Measurements from ENCODE around the gene HDAC2. TPM values are rescaled to one million over a fixed set of nuclear protein-coding genes. Genes with fewer than 3 reads are reported as not detected.
"Not testable (repeated sequence)": the region's sequence is repeated elsewhere in the genome, so short reads cannot be mapped to it uniquely, and the experiment has no call there.

Gene HDAC2
- total RNA-seq, 1 experiment from 2014 or later, result 118 TPM

DNA sequence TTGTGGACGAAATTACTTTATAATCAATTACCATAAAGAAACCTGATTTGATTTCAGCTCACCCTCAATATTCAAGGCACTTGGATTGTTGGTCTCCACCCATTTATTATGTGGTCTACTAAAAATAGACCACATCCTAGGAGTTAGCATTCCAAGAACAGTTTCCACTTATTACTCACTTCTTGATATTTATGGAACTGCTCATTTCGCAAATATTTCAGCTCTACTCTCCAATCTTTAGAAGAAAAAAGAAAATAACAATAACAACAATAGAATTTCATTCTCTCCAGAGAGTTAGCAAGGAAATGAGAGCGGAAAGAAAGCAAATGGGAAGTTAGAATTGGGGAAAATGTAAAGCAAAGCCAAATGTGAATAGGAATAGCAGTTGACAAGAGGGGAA, 26.2 kb upstream of the HDAC2 start:
- Mint-ChIP-seq H3K9me3 (ENCODE audit: unreplicated experiment) (no peaks in the 10 kb centered on the region), H3K36me3 (ENCODE audit: insufficient read depth, unreplicated experiment) (no peaks in the 10 kb centered on the region), H3K27me3 (ENCODE audit: insufficient read depth, unreplicated experiment) (no peaks in the 10 kb centered on the region), H3K27ac (ENCODE audit: low read depth, unreplicated experiment) (no peak overlapping the region), H3K4me3 (ENCODE audit: unreplicated experiment) (no peak overlapping the region), H3K4me1 (ENCODE audit: insufficient read depth, unreplicated experiment) (peaks cover 31% of the 10 kb centered on the region)
- peak; percentile 40 for DNase-seq (ENCODE audit: unreplicated experiment)
- ChIA-PET CTCF (interaction anchor here (0.5 to 8.8 kb wide), 8 partner anchors 9 to 705 kb away, joined by 3 to 116 read pairs (median 6); no protein-coding TSS in a partner anchor), POLR2A (interaction anchor here (0.6 kb wide), 1 partner anchor 819 kb away, joined by 3 read pairs; no protein-coding TSS in a partner anchor)
- no TSS peak for BruUV-seq (replicated peaks)
- intact Hi-C loops (cut with micrococcal nuclease), result loop anchor here (5.0 to 10.0 kb wide), 2 partner anchors 748 to 1900 kb away; no protein-coding TSS in a partner anchor
- TF ChIP-seq, protein P1, sequence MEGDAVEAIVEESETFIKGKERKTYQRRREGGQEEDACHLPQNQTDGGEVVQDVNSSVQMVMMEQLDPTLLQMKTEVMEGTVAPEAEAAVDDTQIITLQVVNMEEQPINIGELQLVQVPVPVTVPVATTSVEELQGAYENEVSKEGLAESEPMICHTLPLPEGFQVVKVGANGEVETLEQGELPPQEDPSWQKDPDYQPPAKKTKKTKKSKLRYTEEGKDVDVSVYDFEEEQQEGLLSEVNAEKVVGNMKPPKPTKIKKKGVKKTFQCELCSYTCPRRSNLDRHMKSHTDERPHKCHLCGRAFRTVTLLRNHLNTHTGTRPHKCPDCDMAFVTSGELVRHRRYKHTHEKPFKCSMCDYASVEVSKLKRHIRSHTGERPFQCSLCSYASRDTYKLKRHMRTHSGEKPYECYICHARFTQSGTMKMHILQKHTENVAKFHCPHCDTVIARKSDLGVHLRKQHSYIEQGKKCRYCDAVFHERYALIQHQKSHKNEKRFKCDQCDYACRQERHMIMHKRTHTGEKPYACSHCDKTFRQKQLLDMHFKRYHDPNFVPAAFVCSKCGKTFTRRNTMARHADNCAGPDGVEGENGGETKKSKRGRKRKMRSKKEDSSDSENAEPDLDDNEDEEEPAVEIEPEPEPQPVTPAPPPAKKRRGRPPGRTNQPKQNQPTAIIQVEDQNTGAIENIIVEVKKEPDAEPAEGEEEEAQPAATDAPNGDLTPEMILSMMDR (IDR thresholded peaks at IDR 0.05; ENCODE audit: unreplicated experiment), result no peak

GRCh38 chr6:113995634-113996033, 24.7 kb upstream of the HDAC2 start:
- no peaks in the 10 kb centered on the region for H3K27me3 Mint-ChIP-seq (ENCODE audit: insufficient read depth, unreplicated experiment)
- H3K4me3 Mint-ChIP-seq (ENCODE audit: unreplicated experiment), result no peak overlapping the region
- ChIA-PET CTCF (interaction anchor here (0.6 to 8.8 kb wide), 29 partner anchors 9 to 739 kb away, joined by 3 to 116 read pairs (median 4); no protein-coding TSS in a partner anchor), POLR2A (no interaction called here)
- H3K4me1 Mint-ChIP-seq (ENCODE audit: insufficient read depth, unreplicated experiment), result peaks cover 31% of the 10 kb centered on the region
- TF ChIP-seq, protein P1 (IDR thresholded peaks at IDR 0.05; ENCODE audit: unreplicated experiment), result no peak
- no peaks in the 10 kb centered on the region for H3K9me3 Mint-ChIP-seq (ENCODE audit: unreplicated experiment)
- H3K27ac Mint-ChIP-seq (ENCODE audit: low read depth, unreplicated experiment), result no peak overlapping the region
- DNase-seq (ENCODE audit: unreplicated experiment), result peak; percentile 69
- BruUV-seq (replicated peaks), result no TSS peak
- intact Hi-C loops (cut with micrococcal nuclease), result loop anchor here (1.0 to 10.0 kb wide), 5 partner anchors 21 to 1902 kb away; no protein-coding TSS in a partner anchor
- H3K36me3 Mint-ChIP-seq (ENCODE audit: insufficient read depth, unreplicated experiment), result no peaks in the 10 kb centered on the region

GRCh38 chr6:113994934-113995342, 24.0 kb upstream of the HDAC2 start:
- POLR2A ChIA-PET, result interaction anchor here (0.6 kb wide), 1 partner anchor 282 kb away, joined by 3 read pairs; no protein-coding TSS in a partner anchor

DNA sequence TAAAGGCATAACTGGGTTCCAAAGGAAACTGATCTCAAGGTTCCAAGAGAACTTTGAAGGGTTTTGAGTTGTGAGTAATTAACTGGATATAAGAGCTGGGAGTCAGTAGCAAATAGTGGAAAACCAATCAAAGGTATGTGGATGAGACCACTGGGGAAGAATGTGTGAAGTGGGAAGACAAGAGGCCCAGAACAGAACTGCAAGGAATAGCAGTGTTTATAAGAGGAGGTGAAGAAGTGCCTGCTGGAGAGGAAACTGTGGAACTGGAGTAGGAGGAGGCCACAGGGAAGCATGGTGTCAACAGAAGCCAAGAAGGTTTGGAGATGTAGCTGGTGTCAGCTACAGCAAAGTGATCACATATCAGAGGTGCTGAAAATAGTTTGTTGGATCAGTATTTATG, 18.7 kb upstream of the HDAC2 start:
- Mint-ChIP-seq H3K27me3 (ENCODE audit: insufficient read depth, unreplicated experiment) (no peaks in the 10 kb centered on the region), H3K27ac (ENCODE audit: low read depth, unreplicated experiment) (no peak overlapping the region), H3K9me3 (ENCODE audit: unreplicated experiment) (peaks cover 6% of the 10 kb centered on the region), H3K4me1 (ENCODE audit: insufficient read depth, unreplicated experiment) (peaks cover 2% of the 10 kb centered on the region), H3K36me3 (ENCODE audit: insufficient read depth, unreplicated experiment) (peaks cover 11% of the 10 kb centered on the region), H3K4me3 (ENCODE audit: unreplicated experiment) (no peak overlapping the region)
- no peak for DNase-seq (ENCODE audit: unreplicated experiment)
- TF ChIP-seq, protein P1 (IDR thresholded peaks at IDR 0.05; ENCODE audit: unreplicated experiment), result no peak
- no TSS peak for BruUV-seq (replicated peaks)
- intact Hi-C loops (cut with micrococcal nuclease), result loop anchor here (10.0 kb wide), 1 partner anchor 755 kb away; no protein-coding TSS in a partner anchor
- ChIA-PET POLR2A (interaction anchor here (1.6 kb wide), 1 partner anchor 10 kb away, joined by 3 read pairs; no protein-coding TSS in a partner anchor), CTCF (interaction anchor here (0.6 to 8.8 kb wide), 4 partner anchors 9 to 422 kb away, joined by 3 to 116 read pairs (median 5); no protein-coding TSS in a partner anchor)

More at GRCh38 chr6:113994934-113995342, 24.0 kb upstream of the HDAC2 start:
- TF ChIP-seq, protein P1 (IDR thresholded peaks at IDR 0.05; ENCODE audit: unreplicated experiment), result peak; percentile 94
- Mint-ChIP-seq H3K4me3 (ENCODE audit: unreplicated experiment) (no peak overlapping the region), H3K36me3 (ENCODE audit: insufficient read depth, unreplicated experiment) (no peaks in the 10 kb centered on the region), H3K27ac (ENCODE audit: low read depth, unreplicated experiment) (no peak overlapping the region), H3K9me3 (ENCODE audit: unreplicated experiment) (peaks cover 3% of the 10 kb centered on the region), H3K27me3 (ENCODE audit: insufficient read depth, unreplicated experiment) (no peaks in the 10 kb centered on the region), H3K4me1 (ENCODE audit: insufficient read depth, unreplicated experiment) (peaks cover 31% of the 10 kb centered on the region)
- intact Hi-C loops (cut with micrococcal nuclease), result loop anchor here (1.0 to 10.0 kb wide), 5 partner anchors 22 to 1902 kb away; no protein-coding TSS in a partner anchor
- CTCF ChIA-PET, result interaction anchor here (0.5 to 8.8 kb wide), 36 partner anchors 9 to 740 kb away, joined by 3 to 116 read pairs (median 4); no protein-coding TSS in a partner anchor
- peak; percentile 88 for DNase-seq (ENCODE audit: unreplicated experiment)
- BruUV-seq (replicated peaks), result no TSS peak

- H3K4me3 Mint-ChIP-seq (ENCODE audit: unreplicated experiment); intact Hi-C loops (cut with micrococcal nuclease); BruUV-seq (replicated peaks); DNase-seq (ENCODE audit: unreplicated experiment); H3K36me3 Mint-ChIP-seq (ENCODE audit: insufficient read depth, unreplicated experiment); H3K27ac Mint-ChIP-seq (ENCODE audit: low read depth, unreplicated experiment); H3K4me1 Mint-ChIP-seq (ENCODE audit: insufficient read depth, unreplicated experiment); H3K27me3 Mint-ChIP-seq (ENCODE audit: insufficient read depth, unreplicated experiment); H3K9me3 Mint-ChIP-seq (ENCODE audit: unreplicated experiment); POLR2A ChIA-PET: not testable (repeated sequence)
- CTCF ChIA-PET, result interaction anchor here (0.6 to 2.7 kb wide), 5 partner anchors 9 to 322 kb away, joined by 3 to 13 read pairs (median 3); partner anchors contain the start of gene HDAC2
Measured at GRCh38 chr6:113982675-113983074, 11.7 kb upstream of the HDAC2 start.

Data from MCF 10A (cell line).